ENCODE measurements around the gene ZNF593. TPM values are rescaled to one million over a fixed set of nuclear protein-coding genes. Genes with fewer than 3 reads are reported as not detected.

The ZNF593 gene
- total and polyA plus RNA-seq, 9 of the 15 experiments (the other 6 are each of a cell fraction or from before 2014, with no cell fraction given): 9.8 to 334 (median 48.2) TPM

GRCh38 chr1:26161415-26162219, 8.1 kb upstream of the ZNF593 start (continued):
- TF ChIP-seq RBBP5 (IDR thresholded peaks at IDR 0.05; ENCODE audit: borderline replicate concordance, insufficient read depth, low read length, poor library complexity, severe bottlenecking) (peak; percentile 62), CXXC5 (CRISPR knock-in tag; IDR thresholded peaks at IDR 0.05) (peak; percentile 95), THRA (IDR thresholded peaks at IDR 0.05) (no peak), ZFP91 (CRISPR knock-in tag; IDR thresholded peaks at IDR 0.05) (no peak), ZNF444 (CRISPR knock-in tag; IDR thresholded peaks at IDR 0.05) (no peak), MBD2 (IDR thresholded peaks at IDR 0.05; ENCODE audit: borderline replicate concordance, low read depth) (no peak), ZNF764 (CRISPR knock-in tag; IDR thresholded peaks at IDR 0.05; ENCODE audit: low read depth) (no peak), FOS (IDR thresholded peaks at IDR 0.05; ENCODE audit: extremely low read depth, insufficient read length) (no peak), ZNF512 (tag; IDR thresholded peaks at IDR 0.05) (no peak), MECOM (CRISPR knock-in tag; IDR thresholded peaks at IDR 0.05) (peak; percentile 59; the same call in 1 of the 2 replicates), KDM1A (IDR thresholded peaks at IDR 0.05) (no peak), ARID3B (CRISPR knock-in tag; IDR thresholded peaks at IDR 0.05; ENCODE audit: borderline replicate concordance) (no peak), VEZF1 (CRISPR knock-in tag; IDR thresholded peaks at IDR 0.05) (peak; percentile 54), CCAR2 (IDR thresholded peaks at IDR 0.05; ENCODE audit: low read depth, low read length) (no peak), LCOR (CRISPR knock-in tag; IDR thresholded peaks at IDR 0.05) (peak; percentile 64; the same call in 1 of the 2 replicates), SMAD3 (CRISPR knock-in tag; conservative IDR thresholded peaks at IDR 0.05) (peak; percentile 68; the same call in 1 of the 2 replicates), DPF2 (IDR thresholded peaks at IDR 0.05) (peak; percentile 23; the same call in 1 of the 2 replicates), ZNF707 (CRISPR knock-in tag; conservative IDR thresholded peaks at IDR 0.05) (no peak; the same call in 1 of the 2 replicates), HNRNPUL1 (IDR thresholded peaks at IDR 0.05; ENCODE audit: low read length) (no peak), TAF9B (IDR thresholded peaks at IDR 0.05; ENCODE audit: partially characterized antibody) (no peak), ERF (CRISPR knock-in tag; IDR thresholded peaks at IDR 0.05) (peak; percentile 91)
